Calu3 (cell line): ENCODE measurements around the gene IKZF5. TPM values are rescaled to one million over a fixed set of nuclear protein-coding genes. Genes with fewer than 3 reads are reported as not detected.
A peak's percentile ranks its signal among the peaks of the same experiment; 100 is the strongest.

Experiments used
- BruUV-seq: library from RNA; stranded (reverse); fragments of 400-500 nt; replicated peaks from 2 replicates; lab custom pipeline; 2021; lab: Mats Ljungman, UMichigan
- CTCF ChIA-PET: fragments of 300-600 bp; sonication (Branson Sonifier 250); formaldehyde crosslinking; loops from one replicate; lab custom pipeline; 2022; ENCODE audit warnings: antibody characterized with exemption; lab: Charles Lee
- DNase-seq: peaks from one replicate; pipeline ENCODE4 v3.0.0; 2022
- H3K27ac Mint-ChIP-seq: one replicate; pipeline ENCODE4 v1.8.0; 2022; ENCODE audit warnings: mixed read lengths; ENCODE audit not compliant: unreplicated experiment
- H3K27me3 Mint-ChIP-seq: one replicate; pipeline ENCODE4 v1.8.0; 2022; ENCODE audit warnings: mixed read lengths; ENCODE audit not compliant: unreplicated experiment
- H3K36me3 Mint-ChIP-seq: one replicate; pipeline ENCODE4 v1.8.0; 2022; ENCODE audit warnings: mild to moderate bottlenecking, moderate library complexity, mixed read lengths; ENCODE audit not compliant: insufficient read depth, unreplicated experiment
- H3K4me1 Mint-ChIP-seq: one replicate; pipeline ENCODE4 v1.8.0; 2022; ENCODE audit warnings: mild to moderate bottlenecking, low read depth, mixed read lengths; ENCODE audit not compliant: unreplicated experiment
- H3K4me3 Mint-ChIP-seq: one replicate; pipeline ENCODE4 v1.8.0; 2022; ENCODE audit warnings: mild to moderate bottlenecking, low read depth, moderate library complexity, mixed read lengths; ENCODE audit not compliant: unreplicated experiment
- H3K9me3 Mint-ChIP-seq: one replicate; pipeline ENCODE4 v1.8.0; 2022; ENCODE audit warnings: low read depth, mixed read lengths; ENCODE audit not compliant: unreplicated experiment
- CTCF ChIP-seq: fragments of 200-600 bp; IDR thresholded peaks from one replicate; pipeline ENCODE4 v1.8.0; 2022; ENCODE audit warnings: antibody characterized with exemption; ENCODE audit not compliant: unreplicated experiment
- intact Hi-C: fragments of 100-400 bp; cut with micrococcal nuclease; formaldehyde crosslinking; loops from one replicate; pipeline ENCODE4 v1.10.0; 2022; ENCODE audit not compliant: unreplicated experiment
- total RNA-seq: library from RNA; stranded (reverse); gene quantifications from 2 replicates; pipeline ENCODE4 v1.2.3, GENCODE V29; 2022

The IKZF5 gene
- total RNA-seq, 1 experiment from 2014 or later = 9.2 TPM

- no TSS peak for BruUV-seq
- no peak overlapping the region for H3K4me3 Mint-ChIP-seq
- intact Hi-C loops = loop anchor here (5.0 kb wide), 1 partner anchor 88 kb away; no protein-coding TSS in a partner anchor
- CTCF ChIA-PET = interaction anchor here (0.9 kb wide), 1 partner anchor 336 kb away, joined by 3 read pairs; no protein-coding TSS in a partner anchor
- peak; percentile 14 for TF ChIP-seq CTCF
- no peaks in the 10 kb centered on the region for H3K4me1 Mint-ChIP-seq
- H3K27me3 Mint-ChIP-seq = no peaks in the 10 kb centered on the region
- H3K27ac Mint-ChIP-seq = no peak overlapping the region
- H3K9me3 Mint-ChIP-seq = no peaks in the 10 kb centered on the region
- no peaks in the 10 kb centered on the region for H3K36me3 Mint-ChIP-seq
- DNase-seq = no peak
Observed at GRCh38 chr10:123044391-123044790, 35.8 kb upstream of the IKZF5 start.

- Mint-ChIP-seq H3K9me3 (no peaks in the 10 kb centered on the region), H3K4me3 (no peak overlapping the region), H3K27ac (no peak overlapping the region), H3K27me3 (no peaks in the 10 kb centered on the region), H3K4me1 (no peaks in the 10 kb centered on the region), H3K36me3 (no peaks in the 10 kb centered on the region)
- BruUV-seq = no TSS peak
- peak; percentile 51 for DNase-seq
- peak; percentile 58 for TF ChIP-seq CTCF
- intact Hi-C loops = loop anchor here (1.0 to 5.0 kb wide), 3 partner anchors 89 to 516 kb away; no protein-coding TSS in a partner anchor
- CTCF ChIA-PET = interaction anchor here (1.0 to 1.4 kb wide), 3 partner anchors 10 to 520 kb away, joined by 3 to 5 read pairs (median 3); no protein-coding TSS in a partner anchor
Observed at GRCh38 chr10:123043409-123043925, 34.9 kb upstream of the IKZF5 start.

GRCh38 chr10:123042708-123043408 lies 34.3 kb upstream of the IKZF5 start:
- no peaks in the 10 kb centered on the region for H3K36me3 Mint-ChIP-seq
- no peaks in the 10 kb centered on the region for H3K27me3 Mint-ChIP-seq
- TF ChIP-seq CTCF = no peak
- intact Hi-C loops = loop anchor here (1.0 to 5.0 kb wide), 3 partner anchors 89 to 516 kb away; no protein-coding TSS in a partner anchor
- no peaks in the 10 kb centered on the region for H3K4me1 Mint-ChIP-seq
- CTCF ChIA-PET = interaction anchor here (0.7 to 1.4 kb wide), 4 partner anchors 9 to 521 kb away, joined by 3 to 5 read pairs (median 4); no protein-coding TSS in a partner anchor
- DNase-seq = no peak
- no peaks in the 10 kb centered on the region for H3K9me3 Mint-ChIP-seq
- no peak overlapping the region for H3K4me3 Mint-ChIP-seq
- no TSS peak for BruUV-seq
- no peak overlapping the region for H3K27ac Mint-ChIP-seq

GRCh38 chr10:123039632-123039930 lies 31.0 kb upstream of the IKZF5 start:
- no peak for DNase-seq
- Mint-ChIP-seq H3K9me3 (no peaks in the 10 kb centered on the region), H3K4me3 (no peak overlapping the region), H3K36me3 (no peaks in the 10 kb centered on the region), H3K4me1 (no peaks in the 10 kb centered on the region), H3K27ac (no peak overlapping the region), H3K27me3 (no peaks in the 10 kb centered on the region)
- TF ChIP-seq CTCF = no peak
- no TSS peak for BruUV-seq
- CTCF ChIA-PET = no interaction called here
- intact Hi-C loops = no loop called here
